Sciatic nerve (tissue), 2 donors: ENCODE results near the gene COPRS. TPM values are rescaled to one million over a fixed set of nuclear protein-coding genes. Genes with fewer than 3 reads are reported as not detected.
"Not testable (repeated sequence)": the region's sequence is repeated elsewhere in the genome, so short reads cannot be mapped to it uniquely, and the experiment has no call there.

Source experiments
- ATAC-seq: fragments of 200-7000 bp; cut with Tn5 transposase; one replicate; pipeline ENCODE4 v1.9.1; 2020; ENCODE audit warnings: mild to moderate bottlenecking, moderate library complexity
- DNase-seq: peaks from one replicate; pipeline ENCODE4 v3.0.0-alpha.2; 2020; ENCODE audit warnings: low spot score
- intact Hi-C: fragments of 100-400 bp; cut with DNase I; formaldehyde crosslinking; loops from one replicate; pipeline ENCODE4 v1.14.2; 2022
- total RNA-seq: library from RNA; stranded (reverse); fragmentation: NEBNext Ultra II Directional; extraction: Animal tissue kit (Norgen Biotek cat#: 25700); gene quantifications from one replicate; pipeline ENCODE4 v1.2.1, GENCODE V29; 2021
- donor health status: DM: no; HTN: no; CAD: no.
- donor health status: DM: no; HTN: no; CAD: no.

The COPRS gene
- total RNA-seq, 1 donor from 2014 or later = 38.2 TPM

DNA sequence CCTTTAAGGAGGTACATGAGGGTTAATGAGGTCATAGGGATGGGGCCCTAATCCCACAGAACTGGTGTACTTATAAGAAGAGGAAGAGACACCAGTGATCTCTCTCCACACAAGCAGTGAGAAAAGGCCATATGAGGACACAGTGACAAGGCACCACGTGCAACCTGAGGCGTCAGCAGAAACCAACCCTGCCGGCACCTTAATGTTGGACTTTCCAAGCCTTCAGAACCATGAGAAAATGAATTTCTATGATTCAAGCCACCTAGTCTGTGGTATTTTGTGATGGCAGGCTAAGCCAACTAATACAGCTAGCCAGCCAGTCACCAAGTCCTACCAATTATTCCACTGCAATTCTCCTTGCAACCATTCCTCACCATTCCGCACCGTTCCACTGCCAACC is 39.5 kb downstream of the COPRS start:
- intact Hi-C loops = no loop called here
- no peak for DNase-seq
- ATAC-seq = no peak

- intact Hi-C loops, DNase-seq, ATAC-seq: not testable (repeated sequence)
Measured at GRCh38 chr17:31818863-31819262, 40.2 kb downstream of the COPRS start.

DNA sequence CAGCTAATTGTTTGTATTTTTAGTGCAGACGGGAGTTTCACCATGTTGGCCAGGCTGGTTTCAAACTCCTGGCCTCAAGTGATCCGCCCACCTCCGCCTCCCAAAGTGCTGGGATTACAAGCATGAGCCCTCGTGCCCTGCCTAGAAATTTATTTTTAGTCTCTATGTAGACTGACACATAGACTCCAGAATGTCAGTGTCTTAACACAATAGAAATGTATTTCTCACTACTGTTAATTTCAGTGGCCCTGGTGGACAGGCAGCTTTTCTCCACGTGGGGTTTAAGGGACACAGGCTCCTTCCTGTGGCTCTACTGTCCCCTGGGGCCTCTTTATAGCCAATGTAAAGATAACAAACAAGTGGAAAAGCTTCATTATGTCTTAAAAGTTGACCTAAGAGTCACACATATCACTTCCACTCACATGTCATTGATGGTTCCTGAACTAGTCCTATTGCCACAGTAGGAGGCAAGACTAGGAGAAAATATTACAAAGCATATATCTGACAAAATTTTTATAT is 43.8 kb downstream of the COPRS start:
- ATAC-seq = no peak
- DNase-seq = no peak
- intact Hi-C loops = no loop called here

DNA sequence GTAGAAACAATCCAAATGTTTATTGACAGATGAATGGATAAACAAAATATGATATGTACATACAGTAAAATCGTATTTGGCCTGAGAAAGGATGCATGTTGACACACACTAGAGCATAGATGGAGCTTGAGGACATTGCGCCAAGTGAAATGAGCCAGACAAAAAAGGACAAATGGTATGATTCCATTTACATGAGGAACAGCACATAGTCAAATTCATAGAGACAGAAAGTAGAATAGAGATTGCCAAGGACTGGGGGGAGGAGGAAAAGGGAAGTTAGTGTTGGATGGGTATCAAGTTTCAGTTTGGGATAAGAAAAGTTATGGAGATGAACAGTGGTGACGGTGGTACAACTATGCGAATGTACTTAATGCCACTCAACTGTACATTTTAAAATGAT is 47.9 kb downstream of the COPRS start:
- ATAC-seq (no peak), DNase-seq (no peak)
- intact Hi-C loops = no loop called here

DNA sequence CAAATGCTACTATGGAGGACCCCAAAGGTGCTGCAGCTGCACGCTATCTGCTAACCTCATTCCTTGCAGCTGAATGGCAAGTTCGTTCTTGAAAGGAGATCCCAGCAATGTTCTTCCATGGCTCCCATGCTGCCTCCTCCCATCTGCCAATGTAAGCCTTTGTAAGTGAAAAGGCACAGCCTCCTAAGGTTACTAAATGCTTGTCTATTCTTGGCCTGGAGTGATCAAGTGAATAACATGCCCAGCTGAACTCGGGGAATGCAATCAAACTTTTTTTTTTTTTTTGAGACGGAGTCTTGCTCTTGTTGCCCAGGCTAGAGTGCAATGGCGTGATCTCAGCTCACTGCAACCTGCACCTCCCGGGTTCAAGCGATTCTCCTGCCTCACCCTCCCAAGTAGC is 49.2 kb downstream of the COPRS start:
- intact Hi-C loops, DNase-seq, ATAC-seq: not testable (repeated sequence)

DNA sequence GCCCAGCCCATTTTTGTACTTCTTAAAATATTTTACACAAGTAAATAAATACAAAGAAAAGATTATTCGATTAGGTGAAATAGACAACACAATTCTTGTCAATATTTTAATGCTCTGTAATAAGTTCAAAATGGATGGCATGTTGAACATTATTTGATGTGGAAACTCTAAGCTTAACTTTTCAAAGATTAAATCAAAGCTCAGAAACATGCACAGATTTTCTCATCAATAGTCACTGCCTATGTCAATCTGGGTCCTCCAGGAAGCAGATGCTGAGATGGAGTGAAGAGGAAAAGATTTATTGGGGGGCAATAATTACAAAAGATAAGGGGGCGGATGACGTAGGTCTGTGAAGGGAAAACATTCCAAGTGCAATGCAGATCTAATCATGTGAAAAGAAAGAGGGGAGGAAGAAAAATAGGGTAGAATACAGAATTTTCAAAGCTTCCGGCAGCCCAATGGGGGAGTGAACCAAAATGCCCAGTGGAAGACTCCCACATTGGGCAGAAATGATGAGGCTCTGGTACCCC is 50.5 kb downstream of the COPRS start:
- DNase-seq (no peak), ATAC-seq (no peak)
- intact Hi-C loops = no loop called here

DNA sequence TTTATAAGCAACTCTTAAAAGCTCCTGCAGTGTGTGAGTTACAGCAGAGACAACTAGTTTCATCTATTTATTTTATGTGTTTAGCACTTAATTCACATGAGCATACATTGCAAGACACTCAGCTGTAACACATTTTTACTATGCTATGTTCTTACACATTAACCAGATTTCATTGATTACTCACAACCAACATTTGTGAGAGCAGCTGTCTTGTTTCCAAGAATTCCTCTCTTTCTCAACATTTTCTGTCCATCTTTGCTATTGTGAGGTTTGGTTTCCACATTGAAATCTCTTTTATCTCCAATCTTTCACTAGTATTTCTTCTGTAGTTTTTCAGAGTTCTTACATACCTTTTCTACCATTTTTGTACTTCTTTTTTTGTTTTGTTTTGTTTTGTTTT is 51.2 kb downstream of the COPRS start:
- DNase-seq (no peak), ATAC-seq (no peak)
- intact Hi-C loops = no loop called here

DNA sequence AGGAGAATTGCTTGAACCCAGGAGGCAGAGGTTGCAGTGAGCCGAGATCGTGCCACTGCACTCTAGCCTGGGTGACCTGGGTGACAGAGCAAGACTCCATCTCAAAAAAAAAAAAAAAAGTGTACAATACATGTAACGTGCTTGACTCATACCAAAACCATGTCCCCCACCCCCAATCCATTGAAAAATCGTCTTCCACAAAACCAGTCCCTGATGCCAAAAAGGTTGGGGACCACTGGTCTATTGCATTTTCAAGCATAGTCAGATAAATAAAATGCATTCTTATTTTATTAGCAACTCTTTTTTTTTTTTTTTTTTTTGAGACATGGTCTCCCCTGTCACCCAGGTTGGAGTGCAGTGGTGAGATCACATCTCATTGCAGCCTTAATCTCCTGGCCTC is 52.1 kb downstream of the COPRS start:
- DNase-seq = no peak
- intact Hi-C loops = no loop called here
- no peak for ATAC-seq

DNA sequence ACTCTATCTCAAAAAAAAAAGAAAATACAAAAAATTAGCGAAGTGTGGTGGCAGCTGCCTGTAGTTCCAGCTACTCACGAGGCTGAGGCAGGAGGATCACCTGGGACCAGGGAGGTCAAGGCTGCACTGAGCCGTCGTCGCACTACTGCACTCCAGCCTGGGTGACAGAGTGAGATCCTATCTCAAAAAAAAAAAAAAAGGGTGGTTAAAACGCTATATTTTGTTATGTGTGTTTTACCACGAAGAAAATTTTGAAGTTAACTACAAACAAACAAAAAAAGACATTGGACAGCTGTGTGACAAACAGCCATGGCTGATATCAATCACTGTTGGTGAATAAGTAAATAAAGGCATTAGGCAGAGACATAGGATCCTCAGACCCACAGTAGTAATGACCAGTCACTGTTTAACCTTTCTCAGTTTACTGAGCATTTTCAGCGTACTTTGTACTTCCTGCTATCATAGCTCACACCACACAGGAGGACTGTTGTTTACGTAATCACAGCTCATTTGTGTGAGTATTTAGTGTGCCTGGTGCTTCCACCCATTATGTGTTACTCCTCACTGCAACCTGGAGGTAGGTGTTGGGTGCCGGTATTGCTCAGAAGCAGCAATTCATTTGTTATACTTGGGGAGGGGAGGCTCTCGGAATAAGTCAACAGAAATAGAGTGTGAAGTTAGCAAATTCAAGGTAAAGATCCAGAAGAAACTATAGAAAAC is 55.4 kb downstream of the COPRS start:
- intact Hi-C loops = no loop called here
- ATAC-seq = no peak

DNA sequence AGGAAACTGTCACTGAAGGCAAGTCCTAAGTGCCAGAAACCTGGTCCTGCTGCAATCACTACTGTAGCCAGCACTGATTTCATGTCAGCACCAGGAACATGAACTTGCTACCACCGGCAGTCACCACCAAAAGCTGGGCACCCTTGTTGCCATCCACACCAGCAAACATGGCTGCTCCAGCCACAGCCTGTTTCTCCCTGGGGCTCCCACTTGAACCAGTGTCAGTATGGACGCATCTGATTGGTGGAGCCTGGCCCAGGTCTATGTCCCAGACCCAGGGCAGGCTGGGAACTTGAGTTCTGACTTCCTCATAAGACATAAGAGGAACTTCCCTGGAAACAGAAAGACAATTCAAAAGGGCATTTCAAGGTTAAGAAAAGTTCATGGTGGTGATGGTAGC is 56.5 kb downstream of the COPRS start:
- DNase-seq (no peak), ATAC-seq (no peak)

More for the DNA sequence above, 55.4 kb downstream of the COPRS start:
- no peak for DNase-seq

More for the DNA sequence above, 56.5 kb downstream of the COPRS start:
- intact Hi-C loops = no loop called here

Other genes with a start within 250 kb of the COPRS start
- gene UTP6, start 42.5 kb upstream of the COPRS start, total RNA-seq = 57.7 TPM
- 22.6 TPM for gene SUZ12, start 77.8 kb upstream of the COPRS start, total RNA-seq
- 25.7 TPM for gene LRRC37B, start 148.1 kb upstream of the COPRS start, total RNA-seq